Endothelial cell of umbilical vein (primary cell): ENCODE measurements around the gene MELTF. TPM values are rescaled to one million over a fixed set of nuclear protein-coding genes. Genes with fewer than 3 reads are reported as not detected.

Experiments
- BruUV-seq: library from RNA; stranded (reverse); fragments of 400-500 nt; replicated peaks from 2 replicates; lab custom pipeline; 2021; lab: Mats Ljungman, UMichigan
- CTCF ChIA-PET: fragments of 300-600, 350-600 bp; sonication (Branson Sonifier 250); formaldehyde crosslinking; loops from one replicate; lab custom pipeline; 2021; ENCODE audit warnings: antibody characterized with exemption, inconsistent platforms; lab: Charles Lee
- POLR2A ChIA-PET: fragments of 300-600, 350-600 bp; sonication (Branson Sonifier 250); formaldehyde crosslinking; loops from one replicate; lab custom pipeline; 2021; ENCODE audit warnings: antibody characterized with exemption, inconsistent platforms; lab: Charles Lee
- DNase-seq: peaks from one replicate; pipeline ENCODE4 v3.0.0-alpha.2; 2011; ENCODE audit warnings: low read depth, low spot score
- FAIRE-seq: peaks from 2 replicates; lab custom pipeline; 2011; peaks lifted over from hg19 to GRCh38; lab: Jason Lieb, UNC
- H2AFZ ChIP-seq: 2 replicates; pipeline ENCODE4 v1.6.0; 2012; ENCODE audit warnings: low read depth, low read length, control low read depth, inconsistent platforms
- H3K27ac ChIP-seq: 2 replicates; pipeline ENCODE4 v1.5.1; 2011; ENCODE audit warnings: low read depth, mild to moderate bottlenecking, control low read depth, low read length, moderate library complexity; ENCODE audit not compliant: insufficient read depth
- H3K27me3 ChIP-seq, 2 experiments: 2 replicates each; pipeline versions ENCODE4 v1.6.0 to v1.6.1; 2011; ENCODE audit warnings: low read length in 2 of 2, mixed read lengths in 1 of 2; ENCODE audit not compliant: control insufficient read depth in 2 of 2, insufficient read depth in 2 of 2
- H3K36me3 ChIP-seq, 2 experiments: 2 replicates in 1 of 2; 3 replicates in 1 of 2; pipeline ENCODE4 v1.5.1; 2011; ENCODE audit warnings: low read length in 2 of 2, mild to moderate bottlenecking in 1 of 2, moderate library complexity in 1 of 2; ENCODE audit not compliant: control insufficient read depth in 2 of 2, insufficient read depth in 2 of 2; ENCODE audit errors: extremely low read depth in 1 of 2
- H3K4me1 ChIP-seq: 3 replicates; pipeline ENCODE4 v1.5.1; 2011; ENCODE audit warnings: mild to moderate bottlenecking, low read length; ENCODE audit not compliant: control insufficient read depth, insufficient read depth; ENCODE audit errors: extremely low read depth
- H3K4me2 ChIP-seq: 2 replicates; pipeline ENCODE4 v1.6.1; 2011; ENCODE audit warnings: low read length, control low read depth, mixed read lengths; ENCODE audit not compliant: insufficient read depth
- H3K4me3 ChIP-seq, 3 experiments: fragments of 200-600 bp in 1 of 3; sonication (generic), shearing (Covaris generic) in 1 of 3; replicated peaks in 1 of 3; 2 replicates each; pipeline ENCODE4 v1.5.1; 2011 to 2016; ENCODE audit warnings: control low read depth in 3 of 3, low read length in 3 of 3, mild to moderate bottlenecking in 2 of 3, inconsistent platforms in 1 of 3, low read depth in 1 of 3, moderate library complexity in 1 of 3; ENCODE audit not compliant: insufficient read depth in 1 of 3
- H3K79me2 ChIP-seq: 2 replicates; pipeline ENCODE4 v1.6.0; 2012; ENCODE audit warnings: low read length, inconsistent platforms; ENCODE audit not compliant: control insufficient read depth, insufficient read depth
- H3K9ac ChIP-seq: replicated peaks from 2 replicates; pipeline ENCODE3; 2011; ENCODE audit warnings: low read length, control low read depth; ENCODE audit not compliant: insufficient read depth; ENCODE audit errors: extremely low read depth
- H3K9me1 ChIP-seq: replicated peaks from 3 replicates; pipeline ENCODE4 v1.6.0; 2011; ENCODE audit warnings: mild to moderate bottlenecking, low read length; ENCODE audit not compliant: control insufficient read depth, insufficient read depth; ENCODE audit errors: extremely low read depth
- H3K9me3 ChIP-seq: replicated peaks from 2 replicates; pipeline ENCODE4 v1.5.1; 2012; ENCODE audit warnings: low read length, inconsistent platforms; ENCODE audit not compliant: control insufficient read depth, insufficient read depth
- H4K20me1 ChIP-seq: replicated peaks from 2 replicates; pipeline ENCODE3; 2011; ENCODE audit warnings: mild to moderate bottlenecking, low read length; ENCODE audit not compliant: control insufficient read depth, insufficient read depth; ENCODE audit errors: extremely low read depth
- EZH2 ChIP-seq: IDR thresholded peaks from 2 replicates; pipeline ENCODE4 v1.6.1; 2012; ENCODE audit warnings: borderline replicate concordance, low read depth, mild to moderate bottlenecking, moderate library complexity, low read length, inconsistent platforms; ENCODE audit not compliant: severe bottlenecking
- FOS ChIP-seq: IDR thresholded peaks from 2 replicates; pipeline ENCODE4 v1.6.1; 2011; ENCODE audit warnings: mild to moderate bottlenecking, low read length, moderate library complexity, borderline replicate concordance; ENCODE audit not compliant: insufficient read depth
- GATA2 ChIP-seq: IDR thresholded peaks from 2 replicates; pipeline ENCODE4 v1.7.0; 2011; ENCODE audit warnings: low read depth, mild to moderate bottlenecking, moderate library complexity, mixed read lengths, low read length; ENCODE audit not compliant: insufficient read length, insufficient read depth
- JUN ChIP-seq: IDR thresholded peaks from 2 replicates; pipeline ENCODE4 v1.6.1; 2011; ENCODE audit warnings: borderline replicate concordance, low read depth; ENCODE audit not compliant: insufficient read length, insufficient read depth
- MYC ChIP-seq: IDR thresholded peaks from one replicate; pipeline ENCODE4 v1.6.1; 2011; ENCODE audit warnings: mild to moderate bottlenecking, low read depth, low read length
- POLR2A ChIP-seq: IDR thresholded peaks from 2 replicates; pipeline ENCODE4 v1.6.1; 2012; ENCODE audit warnings: low read depth, mild to moderate bottlenecking, control low read depth, low read length
- POLR2AphosphoS5 ChIP-seq: IDR thresholded peaks from 2 replicates; pipeline ENCODE4 v1.6.1; 2012; ENCODE audit warnings: low read depth, mild to moderate bottlenecking, control low read depth, low read length, moderate library complexity; ENCODE audit not compliant: insufficient read depth
- dilution Hi-C: fragments of 300-500 bp; cut with MboI; formaldehyde crosslinking; loops from one replicate; pipeline ENCODE4 v1.15.0; 2019; ENCODE audit warnings: low sequenced_read_pairs; ENCODE audit not compliant: extremely low pct_ligation_motif_present
- intact Hi-C: fragments of 100-400 bp; cut with micrococcal nuclease; formaldehyde crosslinking; loops from one replicate; pipeline ENCODE4 v1.10.0; 2022
- polyA plus RNA-seq, 4 experiments: library from polyadenylated mRNA; depleted of rRNA in 3 of 4; stranded (reverse) in 3 of 4; unstranded in 1 of 4; fragments of >200 nt; gene quantifications; 2 replicates each; pipeline versions ENCODE4 v1.2.1 to v1.2.3, GENCODE V29; 2011 to 2012; ENCODE audit warnings: missing spikeins in 1 of 4
- total RNA-seq: library from RNA; stranded (reverse); gene quantifications from 2 replicates; pipeline ENCODE4 v1.2.3, GENCODE V29; 2021
- TF ChIP-seq, protein P1 (sequence below), 2 donors: IDR thresholded peaks; 1 replicate in 1 of 2; 2 replicates in 1 of 2; pipeline ENCODE4 v1.5.1; 2011; ENCODE audit warnings: low read length in 2 of 2, mild to moderate bottlenecking in 2 of 2, moderate library complexity in 2 of 2, control low read depth in 1 of 2, inconsistent platforms in 1 of 2, low read depth in 1 of 2; ENCODE audit not compliant: insufficient read depth in 1 of 2; ENCODE audit errors: extremely low read depth in 1 of 2
- TF ChIP-seq, protein P2 (sequence below): IDR thresholded peaks from 2 replicates; pipeline ENCODE4 v1.6.1; 2011; ENCODE audit not compliant: insufficient read depth, insufficient read length

MELTF gene
- total and polyA plus RNA-seq, 2 donors (not counting 3 experiments of a cell fraction or from before 2014, with no cell fraction given), result 0.59 to 2.3 TPM

DNA sequence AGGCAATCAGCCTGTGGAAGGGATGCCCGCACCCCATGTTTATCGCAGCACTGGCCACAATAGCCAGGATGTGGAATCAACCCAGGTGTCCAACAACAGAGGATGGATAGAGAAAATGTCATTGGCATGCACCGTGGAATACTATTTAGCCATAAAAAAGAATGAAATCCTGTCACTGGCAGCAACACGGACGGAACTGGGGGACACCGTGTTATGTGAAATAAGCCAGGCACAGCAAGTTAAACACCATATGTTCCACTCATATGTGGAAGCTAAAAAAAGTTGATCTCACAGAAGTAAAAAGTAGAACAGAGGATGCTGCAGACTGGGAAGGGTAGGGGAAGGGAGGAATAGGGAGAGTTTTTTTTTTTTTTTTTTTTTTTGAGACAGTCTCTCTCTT, 15.6 kb downstream of the MELTF start:
- CTCF ChIA-PET, result no interaction called here
- POLR2A ChIA-PET, result no interaction called here
- no peaks in the 10 kb centered on the region for H4K20me1 ChIP-seq
- H3K9me3 ChIP-seq, result no peaks in the 10 kb centered on the region
- H3K27me3 ChIP-seq, result peaks cover 0 to 5% of the 10 kb centered on the region in 2 experiments
- DNase-seq (no peak), FAIRE-seq (no peak)
- no peak overlapping the region for H3K9ac ChIP-seq
- dilution Hi-C loops (no loop called here), intact Hi-C loops (no loop called here)
- no peaks in the 10 kb centered on the region for H3K9me1 ChIP-seq
- H3K4me3 ChIP-seq, result no peak overlapping the region
- no peaks in the 10 kb centered on the region for H3K79me2 ChIP-seq
- no TSS peak for BruUV-seq
- H3K4me1 ChIP-seq, result no peaks in the 10 kb centered on the region
- TF ChIP-seq MYC (no peak), POLR2A (no peak), GATA2 (no peak), EZH2 (no peak)
- TF ChIP-seq, protein P1, sequence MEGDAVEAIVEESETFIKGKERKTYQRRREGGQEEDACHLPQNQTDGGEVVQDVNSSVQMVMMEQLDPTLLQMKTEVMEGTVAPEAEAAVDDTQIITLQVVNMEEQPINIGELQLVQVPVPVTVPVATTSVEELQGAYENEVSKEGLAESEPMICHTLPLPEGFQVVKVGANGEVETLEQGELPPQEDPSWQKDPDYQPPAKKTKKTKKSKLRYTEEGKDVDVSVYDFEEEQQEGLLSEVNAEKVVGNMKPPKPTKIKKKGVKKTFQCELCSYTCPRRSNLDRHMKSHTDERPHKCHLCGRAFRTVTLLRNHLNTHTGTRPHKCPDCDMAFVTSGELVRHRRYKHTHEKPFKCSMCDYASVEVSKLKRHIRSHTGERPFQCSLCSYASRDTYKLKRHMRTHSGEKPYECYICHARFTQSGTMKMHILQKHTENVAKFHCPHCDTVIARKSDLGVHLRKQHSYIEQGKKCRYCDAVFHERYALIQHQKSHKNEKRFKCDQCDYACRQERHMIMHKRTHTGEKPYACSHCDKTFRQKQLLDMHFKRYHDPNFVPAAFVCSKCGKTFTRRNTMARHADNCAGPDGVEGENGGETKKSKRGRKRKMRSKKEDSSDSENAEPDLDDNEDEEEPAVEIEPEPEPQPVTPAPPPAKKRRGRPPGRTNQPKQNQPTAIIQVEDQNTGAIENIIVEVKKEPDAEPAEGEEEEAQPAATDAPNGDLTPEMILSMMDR (IDR thresholded peaks at IDR 0.05; ENCODE audit: extremely low read depth in 1 of 2, insufficient read depth in 1 of 2, low read depth in 1 of 2, low read length in 2 of 2), result no peak
- TF ChIP-seq, protein P2, sequence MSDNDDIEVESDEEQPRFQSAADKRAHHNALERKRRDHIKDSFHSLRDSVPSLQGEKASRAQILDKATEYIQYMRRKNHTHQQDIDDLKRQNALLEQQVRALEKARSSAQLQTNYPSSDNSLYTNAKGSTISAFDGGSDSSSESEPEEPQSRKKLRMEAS, result no peak
- no peak overlapping the region for H2AFZ ChIP-seq
- no peak overlapping the region for H3K4me2 ChIP-seq
- no peak overlapping the region for H3K27ac ChIP-seq
- no peaks in the 10 kb centered on the region for H3K36me3 ChIP-seq

DNA sequence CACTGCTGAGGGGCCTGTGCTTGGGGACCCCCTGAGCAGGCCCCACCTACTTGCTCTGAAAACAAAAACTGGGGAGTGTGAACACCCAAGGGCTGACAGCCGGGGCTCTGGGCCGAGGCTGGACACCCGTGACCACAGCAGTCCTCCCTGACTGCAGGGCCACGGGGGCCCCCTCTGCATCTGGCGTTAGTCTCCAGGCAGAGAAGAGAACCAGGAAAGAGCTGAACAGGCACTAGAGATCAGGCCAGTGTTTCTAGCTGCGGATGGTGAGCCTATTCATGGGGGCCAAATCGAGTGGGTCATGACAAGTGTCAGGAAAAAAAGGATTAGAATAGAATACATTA, 17.1 kb downstream of the MELTF start:
- H3K9ac ChIP-seq, result no peak overlapping the region
- H3K79me2 ChIP-seq, result no peaks in the 10 kb centered on the region
- H3K36me3 ChIP-seq, result no peaks in the 10 kb centered on the region
- H3K27me3 ChIP-seq, result no peaks in the 10 kb centered on the region
- BruUV-seq, result no TSS peak
- dilution Hi-C loops, result no loop called here
- no peaks in the 10 kb centered on the region for H3K9me1 ChIP-seq
- no peaks in the 10 kb centered on the region for H3K9me3 ChIP-seq
- DNase-seq (no peak), FAIRE-seq (no peak)
- ChIA-PET POLR2A (no interaction called here), CTCF (interaction anchor here (0.7 kb wide), 1 partner anchor 8 kb away, joined by 3 read pairs; no protein-coding TSS in a partner anchor)
- H3K4me3 ChIP-seq, result no peak overlapping the region
- no peak overlapping the region for H3K4me2 ChIP-seq
- intact Hi-C loops, result no loop called here
- no peak for TF ChIP-seq EZH2
- no peak for TF ChIP-seq FOS
- TF ChIP-seq MYC, result no peak
- TF ChIP-seq, protein P1 (IDR thresholded peaks at IDR 0.05; ENCODE audit: extremely low read depth in 1 of 2, insufficient read depth in 1 of 2, low read depth in 1 of 2, low read length in 2 of 2), result no peak
- TF ChIP-seq, protein P2, result no peak
- no peak for TF ChIP-seq POLR2A
- no peak for TF ChIP-seq POLR2AphosphoS5
- no peak for TF ChIP-seq GATA2
- no peak for TF ChIP-seq JUN
- H2AFZ ChIP-seq, result no peak overlapping the region
- H3K4me1 ChIP-seq, result no peaks in the 10 kb centered on the region
- no peaks in the 10 kb centered on the region for H4K20me1 ChIP-seq
- no peak overlapping the region for H3K27ac ChIP-seq
